ENCODE results near the gene KLC4. TPM values are rescaled to one million over a fixed set of nuclear protein-coding genes. Genes with fewer than 3 reads are reported as not detected.
"Not testable (repeated sequence)": the region's sequence is repeated elsewhere in the genome, so short reads cannot be mapped to it uniquely, and the experiment has no call there.

The KLC4 gene
- polyA plus RNA-seq, 1 donor = 170 TPM

DNA sequence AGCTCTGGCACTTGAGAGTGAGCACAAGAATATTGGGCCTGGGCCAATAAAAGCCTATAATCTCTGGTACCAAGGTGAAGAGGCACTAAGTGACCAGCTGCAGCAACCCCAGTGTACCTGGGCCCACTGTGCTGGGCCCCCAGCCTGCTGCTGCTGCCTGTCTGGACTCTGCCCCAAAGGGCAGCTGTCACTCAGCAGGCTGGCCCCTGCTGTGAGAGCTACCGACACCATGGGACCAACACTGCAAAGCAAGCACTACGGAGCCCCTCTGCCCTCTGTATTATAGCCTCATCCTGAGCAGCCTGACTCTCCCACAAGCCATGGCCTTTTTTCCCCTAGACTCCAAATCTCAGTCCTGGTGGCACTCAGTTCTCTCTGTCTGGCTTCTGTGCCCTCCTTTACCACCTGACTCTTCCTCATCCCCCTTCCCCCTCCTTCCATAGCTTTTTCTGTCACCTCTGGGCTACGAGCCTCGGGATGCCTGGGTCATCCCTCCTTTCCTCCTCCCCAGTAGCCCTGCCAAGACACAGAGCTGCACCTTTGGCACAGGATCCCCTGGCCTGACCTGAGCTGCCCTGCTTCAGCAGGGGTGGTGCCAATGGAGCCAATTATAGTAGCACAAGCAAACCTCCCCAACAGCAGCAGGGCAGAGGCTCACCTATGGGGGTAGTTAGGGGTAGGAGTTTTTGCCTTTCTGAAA, 23.8 kb upstream of the KLC4 start:
- peak; percentile 79 to 89 for DNase-seq
- WGBS (ENCODE audit: insufficient coverage, low lambda C conversion rate) = no CpG with 5 or more reads among the region's 4 CpGs
- Histone ChIP-seq H3K9me3 (ENCODE audit: control insufficient read depth, low read depth, low read length) (no peaks in the 10 kb centered on the region), H3K4me3 (ENCODE audit: low read length) (no peak overlapping the region), H3K36me3 (ENCODE audit: control insufficient read depth, insufficient read depth, low read length) (peaks cover 75% of the 10 kb centered on the region), H3K27me3 (ENCODE audit: control insufficient read depth, insufficient read depth, low read length) (no peaks in the 10 kb centered on the region), H3K27ac (ENCODE audit: low read length) (peak overlapping the region; percentile 97), H3K4me1 (ENCODE audit: control insufficient read depth, insufficient read depth, low read length) (peaks cover 22% of the 10 kb centered on the region)

DNA sequence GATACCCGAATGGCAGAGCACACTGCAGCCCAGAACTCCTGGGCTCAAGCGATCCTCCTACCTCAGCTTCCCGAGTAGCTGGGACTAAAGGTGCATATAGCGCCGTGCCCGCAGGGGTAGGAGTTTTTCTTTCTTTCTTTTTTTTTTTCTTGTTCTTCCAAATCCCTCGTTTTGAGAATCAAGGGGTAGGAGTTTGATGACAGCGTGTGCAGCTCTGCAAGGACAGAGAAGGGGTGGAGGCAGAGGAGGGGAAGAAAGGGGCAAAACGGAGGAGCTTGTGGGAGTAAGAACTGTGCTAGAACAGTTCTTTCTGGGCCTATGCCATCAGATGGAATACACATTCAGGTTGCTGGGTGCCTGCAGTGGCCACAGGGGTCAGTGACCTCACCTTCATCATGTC, 22.7 kb upstream of the KLC4 start:
- Histone ChIP-seq H3K4me3 (ENCODE audit: low read length) (no peak overlapping the region), H3K27me3 (ENCODE audit: control insufficient read depth, insufficient read depth, low read length) (no peaks in the 10 kb centered on the region), H3K27ac (ENCODE audit: low read length) (no peak overlapping the region), H3K4me1 (ENCODE audit: control insufficient read depth, insufficient read depth, low read length) (peaks cover 22% of the 10 kb centered on the region), H3K36me3 (ENCODE audit: control insufficient read depth, insufficient read depth, low read length) (peaks cover 80% of the 10 kb centered on the region), H3K9me3 (ENCODE audit: control insufficient read depth, low read depth, low read length) (no peaks in the 10 kb centered on the region)
- no peak for DNase-seq
- 94% methylated on average over 5 of the region's 9 CpGs for WGBS (ENCODE audit: insufficient coverage, low lambda C conversion rate)

DNA sequence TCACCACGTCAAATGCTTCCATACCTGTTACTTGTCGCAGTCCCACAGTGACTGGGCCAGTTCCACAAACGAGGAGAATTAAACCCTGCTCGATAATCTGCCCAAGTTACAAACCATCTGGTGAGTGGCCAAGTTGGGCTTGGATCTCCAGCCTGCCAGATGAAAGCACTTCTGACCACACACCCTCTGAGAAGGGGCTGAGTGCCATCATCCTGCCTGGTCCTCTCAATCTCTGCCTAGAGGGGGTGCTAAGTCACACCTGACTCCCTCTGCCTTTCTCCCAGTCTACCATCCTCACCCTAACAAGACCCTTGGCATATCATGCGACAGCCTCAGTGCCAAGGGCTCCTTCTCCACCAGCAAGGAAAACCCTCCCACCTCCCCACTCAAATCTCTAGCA, 22.2 kb upstream of the KLC4 start:
- Histone ChIP-seq H3K4me3 (ENCODE audit: low read length) (no peak overlapping the region), H3K27ac (ENCODE audit: low read length) (no peak overlapping the region), H3K9me3 (ENCODE audit: control insufficient read depth, low read depth, low read length) (no peaks in the 10 kb centered on the region), H3K27me3 (ENCODE audit: control insufficient read depth, insufficient read depth, low read length) (no peaks in the 10 kb centered on the region), H3K36me3 (ENCODE audit: control insufficient read depth, insufficient read depth, low read length) (peaks cover 79% of the 10 kb centered on the region), H3K4me1 (ENCODE audit: control insufficient read depth, insufficient read depth, low read length) (peaks cover 22% of the 10 kb centered on the region)
- WGBS (ENCODE audit: insufficient coverage, low lambda C conversion rate) = no CpG with 5 or more reads among the region's 5 CpGs
- DNase-seq = no peak

DNA sequence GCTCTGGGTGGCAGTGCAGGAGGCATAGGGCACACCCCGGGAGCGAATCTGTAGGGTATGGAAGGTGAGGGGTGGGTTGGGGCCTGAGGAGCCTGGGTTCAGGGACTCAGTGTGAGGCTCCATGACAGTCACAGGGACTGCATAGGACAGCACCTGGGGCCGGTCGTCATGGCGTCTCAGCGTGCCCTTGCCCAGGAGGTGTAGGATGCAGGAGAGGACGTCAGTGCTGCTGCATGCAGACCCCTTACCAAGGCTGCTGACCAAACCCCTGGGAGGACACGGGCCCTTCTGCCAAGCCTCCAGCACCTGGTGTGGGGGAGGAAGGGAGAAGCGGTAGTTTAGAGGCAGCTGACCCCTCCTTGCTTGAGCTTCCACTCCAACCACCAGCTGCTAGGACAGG, 21.7 kb upstream of the KLC4 start:
- WGBS (ENCODE audit: insufficient coverage, low lambda C conversion rate) = no CpG with 5 or more reads among the region's 9 CpGs
- DNase-seq = no peak
- Histone ChIP-seq H3K27me3 (ENCODE audit: control insufficient read depth, insufficient read depth, low read length) (no peaks in the 10 kb centered on the region), H3K4me3 (ENCODE audit: low read length) (no peak overlapping the region), H3K4me1 (ENCODE audit: control insufficient read depth, insufficient read depth, low read length) (peaks cover 22% of the 10 kb centered on the region), H3K27ac (ENCODE audit: low read length) (no peak overlapping the region), H3K36me3 (ENCODE audit: control insufficient read depth, insufficient read depth, low read length) (peaks cover 78% of the 10 kb centered on the region), H3K9me3 (ENCODE audit: control insufficient read depth, low read depth, low read length) (no peaks in the 10 kb centered on the region)

DNA sequence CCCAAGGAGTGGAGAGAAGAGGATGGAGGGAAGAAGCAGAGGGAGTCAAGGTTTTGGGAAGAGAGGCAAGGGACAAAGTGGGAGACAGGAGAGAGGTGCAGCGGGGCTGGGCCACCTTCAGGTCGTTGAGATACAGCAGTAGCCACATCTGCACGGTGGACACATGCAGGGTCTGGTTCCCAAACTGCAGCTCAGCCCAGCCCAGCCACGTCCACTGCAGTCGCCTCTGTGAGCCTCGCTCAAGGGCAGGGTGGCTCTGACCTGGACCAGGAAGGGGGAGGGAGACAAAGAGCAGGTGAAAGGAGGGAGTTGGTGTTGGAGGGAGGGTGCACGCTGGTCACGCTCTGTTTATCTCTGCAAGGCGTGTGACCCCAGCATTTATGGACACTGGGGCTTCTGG, 20.7 kb upstream of the KLC4 start:
- Histone ChIP-seq H3K4me1 (ENCODE audit: control insufficient read depth, insufficient read depth, low read length) (peaks cover 22% of the 10 kb centered on the region), H3K4me3 (ENCODE audit: low read length) (no peak overlapping the region), H3K9me3 (ENCODE audit: control insufficient read depth, low read depth, low read length) (no peaks in the 10 kb centered on the region), H3K27ac (ENCODE audit: low read length) (no peak overlapping the region), H3K27me3 (ENCODE audit: control insufficient read depth, insufficient read depth, low read length) (no peaks in the 10 kb centered on the region), H3K36me3 (ENCODE audit: control insufficient read depth, insufficient read depth, low read length) (peaks cover 81% of the 10 kb centered on the region)
- no CpG with 5 or more reads among the region's 9 CpGs for WGBS (ENCODE audit: insufficient coverage, low lambda C conversion rate)
- peak in 1 of 2 donors; percentile 30 for DNase-seq

DNA sequence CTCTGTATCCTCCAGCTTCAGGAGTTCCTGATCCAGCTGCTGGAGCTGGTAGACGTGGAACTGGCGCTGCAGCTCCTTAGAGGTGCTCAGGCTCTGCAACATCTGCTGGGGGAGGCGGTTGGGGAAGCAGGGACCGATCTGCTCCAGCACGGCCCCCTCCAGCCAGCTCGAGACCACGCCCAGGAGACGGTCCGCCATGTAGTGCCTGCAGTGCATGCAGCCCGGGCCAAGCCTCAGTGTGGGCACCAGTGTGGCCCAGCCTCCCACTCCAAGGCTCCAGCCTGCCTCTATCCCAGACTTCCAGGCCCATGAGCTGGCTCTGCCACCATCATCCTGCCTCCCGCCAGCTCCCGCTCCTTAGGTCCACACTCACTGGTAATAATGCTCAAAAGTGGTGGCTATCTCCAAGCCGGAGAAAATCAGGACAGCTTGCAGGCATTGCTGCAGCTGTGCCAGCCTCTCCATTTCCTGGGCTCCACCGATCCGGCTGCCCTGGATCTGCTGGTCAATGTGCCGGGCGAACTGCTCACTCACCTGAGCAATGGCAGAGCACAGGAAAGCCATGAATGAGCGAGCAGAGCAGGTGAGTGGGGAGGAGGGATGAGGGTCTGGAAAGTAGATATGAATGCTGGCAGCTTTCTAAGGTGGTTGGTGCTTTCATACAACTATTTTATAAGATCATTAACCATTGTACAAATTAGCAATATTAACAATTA, 18.7 kb upstream of the KLC4 start:
- no peak overlapping the region for H3K27ac ChIP-seq (ENCODE audit: low read length)
- peaks cover 10% of the 10 kb centered on the region for H3K4me1 ChIP-seq (ENCODE audit: control insufficient read depth, insufficient read depth, low read length)
- no peak for DNase-seq
- no peaks in the 10 kb centered on the region for H3K9me3 ChIP-seq (ENCODE audit: control insufficient read depth, low read depth, low read length)
- no peaks in the 10 kb centered on the region for H3K27me3 ChIP-seq (ENCODE audit: control insufficient read depth, insufficient read depth, low read length)
- H3K4me3 ChIP-seq (ENCODE audit: low read length) = no peak overlapping the region
- H3K36me3 ChIP-seq (ENCODE audit: control insufficient read depth, insufficient read depth, low read length) = peaks cover 84% of the 10 kb centered on the region
- WGBS (ENCODE audit: insufficient coverage, low lambda C conversion rate) = no CpG with 5 or more reads among the region's 18 CpGs

DNA sequence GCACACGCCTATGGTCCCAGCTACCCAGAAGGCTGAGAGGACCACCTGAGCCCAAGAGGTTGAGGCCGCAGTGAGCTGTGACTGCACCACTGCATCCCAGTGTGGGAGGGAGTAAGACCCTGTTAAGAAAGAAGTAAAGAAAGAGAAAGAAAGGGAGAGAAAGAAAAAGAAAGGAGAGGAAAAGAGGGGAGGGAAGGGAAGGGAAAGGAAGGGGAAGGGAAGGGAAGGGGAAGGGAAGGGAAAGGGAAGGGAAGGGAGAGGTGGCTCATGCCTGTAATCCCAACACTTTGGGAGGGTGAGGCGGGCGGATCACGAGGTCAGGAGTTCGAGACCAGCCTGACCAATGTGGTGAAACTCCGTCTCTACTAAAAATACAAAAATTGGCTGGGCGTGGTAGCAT, 18.0 kb upstream of the KLC4 start:
- peaks cover 86% of the 10 kb centered on the region for H3K36me3 ChIP-seq (ENCODE audit: control insufficient read depth, insufficient read depth, low read length)
- DNase-seq; H3K4me3 ChIP-seq (ENCODE audit: low read length); H3K4me1 ChIP-seq (ENCODE audit: control insufficient read depth, insufficient read depth, low read length); H3K27ac ChIP-seq (ENCODE audit: low read length); H3K27me3 ChIP-seq (ENCODE audit: control insufficient read depth, insufficient read depth, low read length); H3K9me3 ChIP-seq (ENCODE audit: control insufficient read depth, low read depth, low read length): not testable (repeated sequence)
- 17% methylated on average over 1 of the region's 8 CpGs for WGBS (ENCODE audit: insufficient coverage, low lambda C conversion rate)

DNA sequence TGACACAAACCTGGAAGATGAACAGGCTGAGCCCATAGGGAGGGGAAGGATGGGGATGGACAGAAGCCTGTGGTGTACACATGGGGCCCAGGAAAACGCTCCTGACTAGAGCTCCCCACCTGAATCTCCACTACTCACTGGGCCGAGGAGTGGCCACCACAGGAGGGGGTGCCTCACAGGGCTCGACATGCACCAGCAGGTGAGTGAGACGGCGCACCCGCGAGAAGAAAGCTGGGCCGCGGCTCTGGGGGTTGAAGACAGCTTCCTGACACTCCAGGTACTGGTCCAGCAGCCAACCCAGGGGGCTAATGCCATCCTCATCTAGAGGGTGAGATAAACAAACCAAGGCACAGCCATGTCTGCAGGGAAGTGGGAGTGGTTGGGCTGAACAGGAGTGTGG, 16.1 kb upstream of the KLC4 start:
- Histone ChIP-seq H3K9me3 (ENCODE audit: control insufficient read depth, low read depth, low read length) (no peaks in the 10 kb centered on the region), H3K27me3 (ENCODE audit: control insufficient read depth, insufficient read depth, low read length) (no peaks in the 10 kb centered on the region), H3K4me1 (ENCODE audit: control insufficient read depth, insufficient read depth, low read length) (no peaks in the 10 kb centered on the region), H3K4me3 (ENCODE audit: low read length) (no peak overlapping the region), H3K27ac (ENCODE audit: low read length) (no peak overlapping the region), H3K36me3 (ENCODE audit: control insufficient read depth, insufficient read depth, low read length) (peaks cover 86% of the 10 kb centered on the region)
- DNase-seq = no peak
- whole genome bisulfite sequencing (ENCODE audit: insufficient coverage, low lambda C conversion rate) = no CpG with 5 or more reads among the region's 9 CpGs

DNA sequence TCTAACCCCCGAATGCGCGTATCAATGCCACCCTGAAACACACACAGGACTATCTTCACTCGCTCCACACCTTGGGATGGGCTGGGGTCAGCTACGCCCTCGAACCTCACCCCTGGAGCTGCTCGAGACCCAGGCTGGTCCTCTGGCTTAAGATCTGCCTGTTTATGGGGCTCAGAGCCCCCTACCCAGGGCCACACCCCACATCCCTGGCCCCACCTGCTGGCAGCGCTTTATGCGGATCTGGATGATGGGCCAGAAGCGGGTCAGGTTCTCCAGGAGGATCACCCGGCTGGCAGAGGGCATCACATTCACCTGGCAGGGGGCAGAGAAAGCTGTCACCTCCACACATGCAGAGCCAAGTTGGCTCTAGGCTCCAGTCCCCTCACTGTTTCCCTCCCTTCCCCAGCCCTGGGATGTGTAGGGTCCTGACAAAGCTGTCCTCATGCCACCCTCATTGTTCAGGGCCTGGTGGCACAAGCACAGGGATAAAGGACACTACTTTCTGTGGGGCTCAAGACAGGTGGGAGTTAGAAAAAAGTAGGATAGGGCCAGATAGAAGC, 14.0 kb upstream of the KLC4 start:
- no peak for DNase-seq
- WGBS (ENCODE audit: insufficient coverage, low lambda C conversion rate) = 100% methylated on average over 2 of the region's 11 CpGs
- no peak overlapping the region for H3K4me3 ChIP-seq (ENCODE audit: low read length)
- peaks cover 83% of the 10 kb centered on the region for H3K36me3 ChIP-seq (ENCODE audit: control insufficient read depth, insufficient read depth, low read length)
- H3K27ac ChIP-seq (ENCODE audit: low read length) = no peak overlapping the region
- H3K4me1 ChIP-seq (ENCODE audit: control insufficient read depth, insufficient read depth, low read length) = no peaks in the 10 kb centered on the region
- H3K27me3 ChIP-seq (ENCODE audit: control insufficient read depth, insufficient read depth, low read length) = no peaks in the 10 kb centered on the region
- H3K9me3 ChIP-seq (ENCODE audit: control insufficient read depth, low read depth, low read length) = no peaks in the 10 kb centered on the region

DNA sequence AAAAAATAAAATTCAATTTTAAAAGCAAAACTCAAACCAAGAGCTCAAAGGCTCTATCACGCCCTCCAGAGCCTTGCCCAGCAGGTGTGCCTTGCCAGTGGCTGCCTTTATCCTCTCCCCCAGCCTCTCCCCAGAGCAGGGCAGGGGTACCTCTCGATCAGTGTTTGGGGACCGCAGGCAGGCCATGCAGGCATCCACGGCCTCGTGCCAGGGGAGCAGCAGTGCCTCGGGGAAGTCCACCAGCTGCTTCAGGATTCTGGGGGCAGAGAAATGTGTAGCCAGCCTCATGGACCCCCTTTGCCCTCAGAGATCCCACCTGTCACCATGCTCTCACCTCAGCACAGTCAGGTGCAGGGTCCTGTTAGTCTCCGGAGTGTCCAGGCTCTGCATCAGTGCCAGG, 11.4 kb upstream of the KLC4 start:
- Histone ChIP-seq H3K4me1 (ENCODE audit: control insufficient read depth, insufficient read depth, low read length) (peaks cover 12% of the 10 kb centered on the region), H3K27ac (ENCODE audit: low read length) (no peak overlapping the region), H3K27me3 (ENCODE audit: control insufficient read depth, insufficient read depth, low read length) (no peaks in the 10 kb centered on the region), H3K4me3 (ENCODE audit: low read length) (no peak overlapping the region), H3K9me3 (ENCODE audit: control insufficient read depth, low read depth, low read length) (no peaks in the 10 kb centered on the region), H3K36me3 (ENCODE audit: control insufficient read depth, insufficient read depth, low read length) (peaks cover 78% of the 10 kb centered on the region)
- no peak for DNase-seq
- WGBS (ENCODE audit: insufficient coverage, low lambda C conversion rate) = no CpG with 5 or more reads among the region's 7 CpGs
